ENCODE data around the gene NHLRC2. TPM values are rescaled to one million over a fixed set of nuclear protein-coding genes. Genes with fewer than 3 reads are reported as not detected.

The NHLRC2 gene
- total RNA-seq, 1 donor from 2014 or later = 27.2 TPM

GRCh38 chr10:113965683-113966082, 111.2 kb downstream of the NHLRC2 start:
- intact Hi-C loops (cut with micrococcal nuclease) = loop anchor here (10.0 kb wide), 2 partner anchors 79 to 119 kb away; partner anchors contain the start of gene ADRB1
- H3K27ac Mint-ChIP-seq = no peak overlapping the region
- H3K4me1 Mint-ChIP-seq = peaks cover 21% of the 10 kb centered on the region
- peaks cover 9% of the 10 kb centered on the region for H3K9me3 Mint-ChIP-seq
- DNase-seq = no peak
- H3K27me3 Mint-ChIP-seq = peaks cover 14% of the 10 kb centered on the region
- H3K36me3 Mint-ChIP-seq (ENCODE audit: low read depth) = peaks cover 4% of the 10 kb centered on the region
- no peak overlapping the region for H3K4me3 Mint-ChIP-seq

Other genes starting within 250 kb of the NHLRC2 start
- gene NRAP, start 190.6 kb upstream of the NHLRC2 start, total RNA-seq = not detected in 2 replicates
- 15.6 and 16.3 TPM in 2 replicates for gene CASP7, start 174.7 kb upstream of the NHLRC2 start, total RNA-seq
- gene PLEKHS1, start 103.0 kb upstream of the NHLRC2 start, total RNA-seq = not detected in 2 replicates
- 14.4 and 14.6 TPM in 2 replicates for gene DCLRE1A, start 579 bp upstream of the NHLRC2 start, total RNA-seq
- not detected in 2 replicates for gene ADRB1, start 189.2 kb downstream of the NHLRC2 start, total RNA-seq